ENCODE results near the gene EHMT1.
A peak's percentile ranks its signal among the peaks of the same experiment; 100 is the strongest.

The EHMT1 gene

GRCh38 chr9:137690930-137691645, 72.3 kb downstream of the EHMT1 start:
- TF ChIP-seq CTCF (IDR thresholded peaks at IDR 0.05; ENCODE audit: low read depth, low read length, missing control alignments), result no peak
- no peak for DNase-seq (ENCODE audit: extremely low read depth, low read depth)
- no peak overlapping the region for H3K4me3 ChIP-seq (replicated peaks; ENCODE audit: low read depth, low read length)

GRCh38 chr9:137691646-137692351, 73.0 kb downstream of the EHMT1 start:
- no peak for TF ChIP-seq CTCF (IDR thresholded peaks at IDR 0.05; ENCODE audit: low read depth, low read length, missing control alignments)
- H3K4me3 ChIP-seq (replicated peaks; ENCODE audit: low read depth, low read length), result no peak overlapping the region
- DNase-seq (ENCODE audit: extremely low read depth, low read depth), result no peak

- no peak for TF ChIP-seq CTCF (IDR thresholded peaks at IDR 0.05; ENCODE audit: low read depth, low read length, missing control alignments)
- DNase-seq (ENCODE audit: extremely low read depth, low read depth), result no peak
- H3K4me3 ChIP-seq (replicated peaks; ENCODE audit: low read depth, low read length), result no peak overlapping the region
Measured at GRCh38 chr9:137694236-137694959, 75.6 kb downstream of the EHMT1 start.

- H3K4me3 ChIP-seq (replicated peaks; ENCODE audit: low read depth, low read length), result no peak overlapping the region
- TF ChIP-seq CTCF (IDR thresholded peaks at IDR 0.05; ENCODE audit: low read depth, low read length, missing control alignments), result peak; percentile 64
- no peak for DNase-seq (ENCODE audit: extremely low read depth, low read depth)
Measured at GRCh38 chr9:137694962-137695875, 76.4 kb downstream of the EHMT1 start.

GRCh38 chr9:137696136-137696925, 77.5 kb downstream of the EHMT1 start:
- no peak overlapping the region for H3K4me3 ChIP-seq (replicated peaks; ENCODE audit: low read depth, low read length)
- no peak for TF ChIP-seq CTCF (IDR thresholded peaks at IDR 0.05; ENCODE audit: low read depth, low read length, missing control alignments)
- no peak for DNase-seq (ENCODE audit: extremely low read depth, low read depth)

All from HFF-Myc (cell line).